GM12878 (cell line): ENCODE measurements around the gene NPAS2.

Experiments used
- BACH1 ChIP-seq: fragments of 450-650 bp; IDR thresholded peaks from 2 replicates; pipeline ENCODE4 v1.6.1; 2017; ENCODE audit warnings: mild to moderate bottlenecking, borderline replicate concordance
- CEBPB ChIP-seq, 2 experiments: fragments of 150-350 bp in 1 of 2; IDR thresholded peaks; 2 replicates each; pipeline ENCODE4 v1.6.1; 2012 to 2014; ENCODE audit warnings: low read depth in 2 of 2, low read length in 2 of 2, borderline replicate concordance in 1 of 2, inconsistent platforms in 1 of 2
- CHD2 ChIP-seq: IDR thresholded peaks from 2 replicates; pipeline ENCODE4 v1.6.1; 2011; ENCODE audit warnings: low read depth, low read length, improper control_type of control experiment, borderline replicate concordance
- CREB1 ChIP-seq: IDR thresholded peaks from 2 replicates; pipeline ENCODE4 v1.6.1; 2012; ENCODE audit warnings: low read depth, mild to moderate bottlenecking, inconsistent platforms
- CTCF ChIP-seq, 3 experiments: IDR thresholded peaks in 2 of 3; conservative IDR thresholded peaks in 1 of 3; 2 replicates each; pipeline ENCODE4 v1.5.1; 2011; ENCODE audit warnings: low read depth in 3 of 3, low read length in 3 of 3, mild to moderate bottlenecking in 3 of 3, control low read depth in 2 of 3, moderate library complexity in 2 of 3, inconsistent platforms in 1 of 3, mixed read lengths in 1 of 3; ENCODE audit not compliant: control insufficient read depth in 2 of 3, insufficient read depth in 1 of 3; ENCODE audit errors: extremely low read depth in 1 of 3
- EED ChIP-seq: sonication (generic); IDR thresholded peaks from 2 replicates; pipeline ENCODE4 v1.6.1; 2016; ENCODE audit warnings: antibody characterized with exemption, low read depth
- HDAC2 ChIP-seq: fragments of 200-600 bp; sonication (generic); IDR thresholded peaks from 2 replicates; pipeline ENCODE4 v1.6.1; 2017
- JUND ChIP-seq: IDR thresholded peaks from 2 replicates; pipeline ENCODE4 v1.6.1; 2012; ENCODE audit warnings: low read depth, mild to moderate bottlenecking, low read length, improper control_type of control experiment, moderate library complexity
- REST ChIP-seq: IDR thresholded peaks from 2 replicates; pipeline ENCODE4 v1.6.1; 2012; ENCODE audit warnings: mild to moderate bottlenecking, low read depth, low read length
- SIN3A ChIP-seq: IDR thresholded peaks from 2 replicates; pipeline ENCODE4 v1.6.1; 2012; ENCODE audit warnings: low read depth, low read length, improper control_type of control experiment
- ZNF274 ChIP-seq: IDR thresholded peaks from one replicate; pipeline ENCODE4 v1.8.0; 2011; ENCODE audit not compliant: insufficient read length, insufficient read depth
- TF ChIP-seq, protein P1 (sequence below): fragments of 450-650 bp; IDR thresholded peaks from 2 replicates; pipeline ENCODE4 v1.6.1; 2017; ENCODE audit warnings: mild to moderate bottlenecking, moderate library complexity
- TF ChIP-seq, protein P2 (sequence below): fragments of 450-650 bp; IDR thresholded peaks from 2 replicates; pipeline ENCODE4 v1.6.1; 2017; ENCODE audit warnings: low read depth, mild to moderate bottlenecking, moderate library complexity

DNA sequence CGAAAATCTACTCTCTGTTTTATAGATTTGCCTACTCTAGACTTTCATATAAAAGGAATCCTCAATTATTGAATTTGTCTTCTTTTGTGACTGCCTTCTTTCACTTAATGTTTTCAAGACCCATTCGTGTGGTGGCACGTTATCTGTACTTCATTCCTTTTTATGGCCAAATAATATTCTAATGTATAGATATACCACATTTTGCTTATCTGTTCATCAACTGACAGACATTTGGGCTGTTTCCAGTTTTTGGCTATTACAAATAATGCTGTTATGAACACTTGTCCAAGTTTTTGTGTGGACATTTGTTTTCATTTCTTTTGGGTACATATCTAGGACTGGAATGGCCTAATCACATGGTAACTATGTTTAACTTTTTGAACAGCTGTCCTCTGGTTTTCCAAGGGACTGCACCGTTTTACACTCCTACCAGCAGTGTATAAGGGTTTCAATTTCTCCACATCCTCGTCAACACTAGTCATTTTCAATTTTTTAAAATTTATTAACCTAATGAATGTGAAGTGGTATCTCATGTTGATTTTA is 9.3 kb upstream of the NPAS2 start:
- TF ChIP-seq, protein P1, sequence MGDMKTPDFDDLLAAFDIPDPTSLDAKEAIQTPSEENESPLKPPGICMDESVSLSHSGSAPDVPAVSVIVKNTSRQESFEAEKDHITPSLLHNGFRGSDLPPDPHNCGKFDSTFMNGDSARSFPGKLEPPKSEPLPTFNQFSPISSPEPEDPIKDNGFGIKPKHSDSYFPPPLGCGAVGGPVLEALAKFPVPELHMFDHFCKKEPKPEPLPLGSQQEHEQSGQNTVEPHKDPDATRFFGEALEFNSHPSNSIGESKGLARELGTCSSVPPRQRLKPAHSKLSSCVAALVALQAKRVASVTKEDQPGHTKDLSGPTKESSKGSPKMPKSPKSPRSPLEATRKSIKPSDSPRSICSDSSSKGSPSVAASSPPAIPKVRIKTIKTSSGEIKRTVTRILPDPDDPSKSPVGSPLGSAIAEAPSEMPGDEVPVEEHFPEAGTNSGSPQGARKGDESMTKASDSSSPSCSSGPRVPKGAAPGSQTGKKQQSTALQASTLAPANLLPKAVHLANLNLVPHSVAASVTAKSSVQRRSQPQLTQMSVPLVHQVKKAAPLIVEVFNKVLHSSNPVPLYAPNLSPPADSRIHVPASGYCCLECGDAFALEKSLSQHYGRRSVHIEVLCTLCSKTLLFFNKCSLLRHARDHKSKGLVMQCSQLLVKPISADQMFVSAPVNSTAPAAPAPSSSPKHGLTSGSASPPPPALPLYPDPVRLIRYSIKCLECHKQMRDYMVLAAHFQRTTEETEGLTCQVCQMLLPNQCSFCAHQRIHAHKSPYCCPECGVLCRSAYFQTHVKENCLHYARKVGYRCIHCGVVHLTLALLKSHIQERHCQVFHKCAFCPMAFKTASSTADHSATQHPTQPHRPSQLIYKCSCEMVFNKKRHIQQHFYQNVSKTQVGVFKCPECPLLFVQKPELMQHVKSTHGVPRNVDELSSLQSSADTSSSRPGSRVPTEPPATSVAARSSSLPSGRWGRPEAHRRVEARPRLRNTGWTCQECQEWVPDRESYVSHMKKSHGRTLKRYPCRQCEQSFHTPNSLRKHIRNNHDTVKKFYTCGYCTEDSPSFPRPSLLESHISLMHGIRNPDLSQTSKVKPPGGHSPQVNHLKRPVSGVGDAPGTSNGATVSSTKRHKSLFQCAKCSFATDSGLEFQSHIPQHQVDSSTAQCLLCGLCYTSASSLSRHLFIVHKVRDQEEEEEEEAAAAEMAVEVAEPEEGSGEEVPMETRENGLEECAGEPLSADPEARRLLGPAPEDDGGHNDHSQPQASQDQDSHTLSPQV: no peak
- TF ChIP-seq CEBPB (IDR thresholded peaks at IDR 0.05; ENCODE audit: borderline replicate concordance in 1 of 2, low read depth in 2 of 2, low read length in 2 of 2): no peak
- no peak for TF ChIP-seq CTCF (IDR thresholded peaks at IDR 0.05 in 2 of 3, conservative IDR thresholded peaks at IDR 0.05 in 1 of 3; ENCODE audit: control insufficient read depth in 2 of 3, extremely low read depth in 1 of 3, insufficient read depth in 1 of 3, low read depth in 3 of 3, low read length in 3 of 3)
- TF ChIP-seq SIN3A: no peak
- TF ChIP-seq CHD2: no peak
- TF ChIP-seq JUND: no peak
- TF ChIP-seq CREB1: no peak
- TF ChIP-seq REST: no peak
- no peak for TF ChIP-seq ZNF274
- no peak for TF ChIP-seq EED
- no peak for TF ChIP-seq HDAC2
- TF ChIP-seq, protein P2, sequence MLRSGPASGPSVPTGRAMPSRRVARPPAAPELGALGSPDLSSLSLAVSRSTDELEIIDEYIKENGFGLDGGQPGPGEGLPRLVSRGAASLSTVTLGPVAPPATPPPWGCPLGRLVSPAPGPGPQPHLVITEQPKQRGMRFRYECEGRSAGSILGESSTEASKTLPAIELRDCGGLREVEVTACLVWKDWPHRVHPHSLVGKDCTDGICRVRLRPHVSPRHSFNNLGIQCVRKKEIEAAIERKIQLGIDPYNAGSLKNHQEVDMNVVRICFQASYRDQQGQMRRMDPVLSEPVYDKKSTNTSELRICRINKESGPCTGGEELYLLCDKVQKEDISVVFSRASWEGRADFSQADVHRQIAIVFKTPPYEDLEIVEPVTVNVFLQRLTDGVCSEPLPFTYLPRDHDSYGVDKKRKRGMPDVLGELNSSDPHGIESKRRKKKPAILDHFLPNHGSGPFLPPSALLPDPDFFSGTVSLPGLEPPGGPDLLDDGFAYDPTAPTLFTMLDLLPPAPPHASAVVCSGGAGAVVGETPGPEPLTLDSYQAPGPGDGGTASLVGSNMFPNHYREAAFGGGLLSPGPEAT: no peak
- no peak for TF ChIP-seq BACH1
